ENCODE results near the gene ELOVL3.
A peak's percentile ranks its signal among the peaks of the same experiment; 100 is the strongest.

DNA sequence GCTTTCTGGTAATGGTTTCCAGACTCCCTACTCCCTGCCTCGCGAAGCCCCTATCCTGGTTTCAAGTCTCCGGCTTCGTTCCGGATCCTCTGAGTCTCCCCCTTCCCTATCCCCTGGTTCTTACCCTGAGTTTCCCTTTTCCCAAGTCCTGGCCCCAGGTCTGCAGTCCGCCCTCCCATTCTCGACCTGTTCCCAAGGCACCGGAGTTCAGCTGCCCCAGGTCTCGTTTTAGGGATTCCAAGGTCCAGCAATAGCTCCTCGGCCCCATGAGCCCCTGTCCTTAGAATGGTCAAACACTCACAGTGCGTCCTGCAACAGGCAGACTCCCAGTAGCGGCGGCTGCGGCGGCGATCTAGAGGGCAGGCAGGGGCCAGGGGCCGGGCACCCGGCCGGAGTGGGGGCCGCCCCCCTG is 14.9 kb downstream of the ELOVL3 start:
- TF ChIP-seq CTCF (IDR thresholded peaks at IDR 0.05; ENCODE audit: extremely low read depth in 1 of 2, insufficient read depth in 1 of 2, low read depth in 1 of 2, low read length in 2 of 2) (no peak), EZH2 (IDR thresholded peaks at IDR 0.05; ENCODE audit: borderline replicate concordance, low read depth, low read length, severe bottlenecking) (peak; percentile 5), GATA2 (IDR thresholded peaks at IDR 0.05; ENCODE audit: insufficient read depth, insufficient read length, low read depth, low read length) (no peak), MAX (IDR thresholded peaks at IDR 0.05; ENCODE audit: insufficient read depth, insufficient read length) (no peak), POLR2A (IDR thresholded peaks at IDR 0.05; ENCODE audit: low read depth, low read length) (no peak), FOS (IDR thresholded peaks at IDR 0.05; ENCODE audit: borderline replicate concordance, insufficient read depth, low read length) (no peak), MYC (IDR thresholded peaks at IDR 0.05; ENCODE audit: low read depth, low read length) (no peak), POLR2AphosphoS5 (IDR thresholded peaks at IDR 0.05; ENCODE audit: insufficient read depth, low read depth, low read length) (no peak)
